Upper lobe of left lung (tissue), 6 donors: ENCODE data around the gene CEBPA. TPM values are rescaled to one million over a fixed set of nuclear protein-coding genes. Genes with fewer than 3 reads are reported as not detected.

ENCODE experiments used
- ATAC-seq, 2 donors: fragments of 200-7000 bp; cut with Tn5 transposase; one replicate each; pipeline ENCODE4 v1.9.1; 2022; ENCODE audit warnings: mild to moderate bottlenecking in 2 of 2, moderate library complexity in 2 of 2; ENCODE audit not compliant: low FRiP score in 2 of 2
- DNase-seq, 2 donors: peaks; one replicate each; pipeline ENCODE4 v3.0.0-alpha.2; 2019 to 2020
- H3K27ac ChIP-seq, 4 donors: fragments of 200-600 bp; sonication (generic); one replicate each; pipeline ENCODE4 v1.5.1; 2016 to 2019
- H3K27me3 ChIP-seq, 4 donors: fragments of 200-600 bp; sonication (generic); one replicate each; pipeline ENCODE4 v1.5.1; 2017 to 2019
- H3K36me3 ChIP-seq, 4 donors: fragments of 200-600 bp; sonication (generic); one replicate each; pipeline ENCODE4 v1.5.1; 2016 to 2019
- H3K4me1 ChIP-seq, 4 donors: fragments of 200-600 bp; sonication (generic); one replicate each; pipeline ENCODE4 v1.5.1; 2018 to 2019
- H3K4me3 ChIP-seq, 4 donors: fragments of 200-600 bp; sonication (generic); one replicate each; pipeline ENCODE4 v1.5.1; 2017 to 2019; ENCODE audit warnings: mild to moderate bottlenecking in 2 of 4, moderate library complexity in 1 of 4
- H3K9me3 ChIP-seq, 4 donors: fragments of 200-600 bp; sonication (generic); one replicate each; pipeline ENCODE4 v1.5.1; 2018 to 2019
- EP300 ChIP-seq, 4 donors: sonication (generic); formaldehyde crosslinking; IDR thresholded peaks; one replicate each; pipeline ENCODE4 v1.5.1; 2017; ENCODE audit warnings: antibody characterized with exemption in 4 of 4, control low read depth in 2 of 4
- POLR2A ChIP-seq, 4 donors: fragments of 450-650 bp; IDR thresholded peaks; one replicate each; pipeline ENCODE4 v1.5.1; 2016 to 2017; ENCODE audit warnings: antibody characterized with exemption in 4 of 4, mild to moderate bottlenecking in 2 of 4
- POLR2AphosphoS5 ChIP-seq, 2 donors: sonication (generic); formaldehyde crosslinking; IDR thresholded peaks; one replicate each; pipeline ENCODE4 v1.5.1; 2017; ENCODE audit warnings: antibody characterized with exemption in 2 of 2
- WGBS, 2 donors: methylation state at CpG; one replicate each; pipeline ENCODE4 v1.1.5; 2017 to 2018; 5-methylcytosine and 5-hydroxymethylcytosine counted together
- total RNA-seq, 6 donors: library from RNA; depleted of rRNA in 4 of 6; stranded (reverse); fragments of >200 nt in 4 of 6; gene quantifications; one replicate each; pipeline versions ENCODE4 v1.1.0 to v1.2.1, GENCODE V29; 2016 to 2021
- TF ChIP-seq, protein P1 (sequence below), 6 experiments: fragments of 450-650 bp in 4 of 6; fragments of 200-600 bp in 2 of 6; sonication (generic) in 2 of 6; IDR thresholded peaks; one replicate each; pipeline ENCODE4 v1.5.1; 2016 to 2019; ENCODE audit warnings: antibody characterized with exemption in 6 of 6
- donor health status: DM: no; HTN: no; CAD: no; lungs with moderate emphysema.
- donor health status: DM: no; HTN: yes; CAD: no; lungs with severe emphysema.

Gene CEBPA
- total RNA-seq, 6 donors from 2014 or later, result 53.5 to 183 (median 109) TPM

DNA sequence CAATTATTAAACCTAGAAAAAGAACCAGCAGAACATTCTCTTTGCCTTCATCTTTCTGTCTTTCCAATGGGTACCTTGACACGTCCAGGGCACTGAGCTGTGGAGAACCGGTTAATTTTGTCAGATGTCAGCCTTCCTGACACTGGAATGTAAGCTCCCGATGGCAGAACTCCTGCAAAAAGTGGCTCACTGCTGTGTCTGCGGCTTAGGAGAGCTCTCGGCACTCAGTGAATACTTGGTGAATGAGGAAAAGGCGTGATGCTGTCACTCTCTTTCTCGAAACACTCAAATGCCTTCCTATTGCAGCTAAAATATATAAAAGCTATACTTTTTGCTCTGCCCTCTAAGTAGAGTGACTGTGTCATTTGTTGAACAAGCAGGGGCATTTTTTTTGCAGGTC, 17.6 kb downstream of the CEBPA start:
- no peak overlapping the region for H3K27ac ChIP-seq
- no peaks in the 10 kb centered on the region for H3K36me3 ChIP-seq
- no peak overlapping the region for H3K4me3 ChIP-seq
- no peaks in the 10 kb centered on the region for H3K27me3 ChIP-seq
- H3K9me3 ChIP-seq, result peaks cover 0 to 11% (median 2%) of the 10 kb centered on the region in 4 donors
- ATAC-seq (no peak), DNase-seq (no peak)
- WGBS, 2 donors, result 53 to 60% methylated on average over 7 of the region's 7 CpGs
- peaks cover 11 to 59% (median 44%) of the 10 kb centered on the region in 4 donors for H3K4me1 ChIP-seq
- TF ChIP-seq POLR2A (IDR thresholded peaks at IDR 0.05) (no peak), EP300 (IDR thresholded peaks at IDR 0.05) (no peak), POLR2AphosphoS5 (IDR thresholded peaks at IDR 0.05) (no peak)
- TF ChIP-seq, protein P1, sequence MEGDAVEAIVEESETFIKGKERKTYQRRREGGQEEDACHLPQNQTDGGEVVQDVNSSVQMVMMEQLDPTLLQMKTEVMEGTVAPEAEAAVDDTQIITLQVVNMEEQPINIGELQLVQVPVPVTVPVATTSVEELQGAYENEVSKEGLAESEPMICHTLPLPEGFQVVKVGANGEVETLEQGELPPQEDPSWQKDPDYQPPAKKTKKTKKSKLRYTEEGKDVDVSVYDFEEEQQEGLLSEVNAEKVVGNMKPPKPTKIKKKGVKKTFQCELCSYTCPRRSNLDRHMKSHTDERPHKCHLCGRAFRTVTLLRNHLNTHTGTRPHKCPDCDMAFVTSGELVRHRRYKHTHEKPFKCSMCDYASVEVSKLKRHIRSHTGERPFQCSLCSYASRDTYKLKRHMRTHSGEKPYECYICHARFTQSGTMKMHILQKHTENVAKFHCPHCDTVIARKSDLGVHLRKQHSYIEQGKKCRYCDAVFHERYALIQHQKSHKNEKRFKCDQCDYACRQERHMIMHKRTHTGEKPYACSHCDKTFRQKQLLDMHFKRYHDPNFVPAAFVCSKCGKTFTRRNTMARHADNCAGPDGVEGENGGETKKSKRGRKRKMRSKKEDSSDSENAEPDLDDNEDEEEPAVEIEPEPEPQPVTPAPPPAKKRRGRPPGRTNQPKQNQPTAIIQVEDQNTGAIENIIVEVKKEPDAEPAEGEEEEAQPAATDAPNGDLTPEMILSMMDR (IDR thresholded peaks at IDR 0.05), result no peak

DNA sequence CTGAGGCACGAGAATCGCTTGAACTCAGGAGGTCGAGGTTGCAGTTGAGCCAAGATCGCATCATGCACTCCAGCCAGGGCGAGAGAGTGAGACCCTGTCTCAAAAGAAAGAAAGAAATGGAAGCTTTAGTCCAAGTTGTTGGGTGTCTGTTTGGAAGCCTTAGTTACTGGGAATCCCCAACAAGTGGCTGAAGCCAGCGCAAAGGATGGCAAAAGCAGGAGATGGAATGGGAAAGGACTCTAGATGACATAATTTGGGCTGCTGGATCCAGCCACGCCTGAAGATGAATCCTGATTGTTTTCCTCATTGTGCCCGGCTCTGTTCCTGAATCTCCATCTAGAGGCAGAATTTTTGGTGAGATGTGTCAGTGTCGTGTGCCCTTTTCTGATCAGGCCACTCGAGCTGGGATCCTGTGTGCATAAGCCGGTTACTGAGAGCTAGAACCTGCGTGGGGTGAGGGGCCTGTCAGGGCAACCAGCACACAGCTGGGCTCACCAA, 18.1 kb downstream of the CEBPA start:
- Histone ChIP-seq H3K36me3 (no peaks in the 10 kb centered on the region), H3K9me3 (peaks cover 0 to 11% (median 2%) of the 10 kb centered on the region in 4 donors), H3K27ac (no peak overlapping the region), H3K27me3 (no peaks in the 10 kb centered on the region), H3K4me3 (no peak overlapping the region), H3K4me1 (peaks cover 14 to 63% (median 46%) of the 10 kb centered on the region in 4 donors)
- WGBS, 2 donors, result 87 to 96% methylated on average over 12 of the region's 12 CpGs
- DNase-seq (no peak), ATAC-seq (no peak)
- TF ChIP-seq, protein P1 (IDR thresholded peaks at IDR 0.05), result no peak
- no peak for TF ChIP-seq POLR2AphosphoS5 (IDR thresholded peaks at IDR 0.05)
- TF ChIP-seq POLR2A (IDR thresholded peaks at IDR 0.05), result no peak
- TF ChIP-seq EP300 (IDR thresholded peaks at IDR 0.05), result no peak

DNA sequence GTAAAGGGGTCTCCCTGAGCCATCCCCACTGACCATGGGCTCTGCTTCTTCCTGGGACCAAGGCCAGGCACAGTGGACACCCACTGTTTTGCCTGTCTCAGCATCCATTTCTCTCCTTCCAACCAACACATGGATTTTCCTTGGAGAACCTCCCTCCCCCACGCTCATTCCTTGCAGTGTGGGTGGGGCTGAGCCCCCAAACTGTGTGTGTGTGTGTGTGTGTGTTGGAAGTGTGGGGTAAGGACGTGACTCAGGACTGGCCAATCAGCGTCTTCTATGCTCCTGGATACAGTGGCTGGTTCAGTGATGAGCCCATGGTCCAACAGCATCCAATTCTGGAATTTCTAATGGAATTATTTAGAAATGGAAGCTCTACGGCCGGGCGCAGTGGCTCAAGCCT, 18.7 kb downstream of the CEBPA start:
- peaks cover 0 to 10% (median 2%) of the 10 kb centered on the region in 4 donors for H3K9me3 ChIP-seq
- no peak overlapping the region for H3K4me3 ChIP-seq
- no peak for ATAC-seq
- no peaks in the 10 kb centered on the region for H3K36me3 ChIP-seq
- 89 to 91% methylated on average over 6 of the region's 6 CpGs for WGBS, 2 donors
- TF ChIP-seq, protein P1 (IDR thresholded peaks at IDR 0.05), result no peak
- TF ChIP-seq POLR2AphosphoS5 (IDR thresholded peaks at IDR 0.05), result no peak
- no peak for TF ChIP-seq POLR2A (IDR thresholded peaks at IDR 0.05)
- no peak for TF ChIP-seq EP300 (IDR thresholded peaks at IDR 0.05)
- no peaks in the 10 kb centered on the region for H3K27me3 ChIP-seq
- no peak for DNase-seq
- no peak overlapping the region for H3K27ac ChIP-seq
- peaks cover 14 to 63% (median 48%) of the 10 kb centered on the region in 4 donors for H3K4me1 ChIP-seq

DNA sequence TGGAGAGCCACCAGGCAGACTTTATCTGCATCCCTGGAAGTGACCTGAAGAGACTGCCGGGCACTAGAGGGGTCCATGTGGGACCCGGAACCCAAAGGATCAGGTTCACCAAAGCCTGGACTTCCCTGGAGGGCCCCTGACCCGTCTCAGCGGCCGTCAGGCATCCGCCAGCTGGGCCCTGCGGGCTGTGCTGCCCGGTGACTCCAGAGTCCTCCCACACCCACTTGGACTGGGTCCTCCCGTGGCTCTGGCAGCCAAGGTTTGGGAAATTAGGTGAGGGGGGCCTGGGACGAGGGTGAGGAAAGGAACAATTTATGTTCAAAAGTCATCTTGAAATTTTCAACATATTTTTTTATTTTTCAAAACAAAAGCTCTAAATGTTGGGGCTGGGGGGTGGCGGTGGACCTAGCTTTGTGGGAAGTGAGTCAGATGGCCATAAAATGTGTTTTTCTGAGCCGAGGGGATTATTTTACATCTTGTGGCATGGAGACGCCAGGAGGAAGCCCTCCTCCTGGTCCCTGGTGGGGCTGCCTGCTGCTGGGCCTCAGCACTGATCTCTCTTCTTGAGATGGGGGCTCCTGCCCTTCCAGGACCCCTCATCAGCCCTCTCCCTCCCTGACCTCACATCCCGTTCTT, 20.2 kb downstream of the CEBPA start:
- H3K27ac ChIP-seq, result no peak overlapping the region
- 67 to 77% methylated on average over 14 of the region's 14 CpGs for WGBS, 2 donors
- H3K9me3 ChIP-seq, result no peaks in the 10 kb centered on the region
- no peak overlapping the region for H3K4me3 ChIP-seq
- TF ChIP-seq EP300 (IDR thresholded peaks at IDR 0.05) (no peak), POLR2AphosphoS5 (IDR thresholded peaks at IDR 0.05) (no peak), POLR2A (IDR thresholded peaks at IDR 0.05) (no peak)
- TF ChIP-seq, protein P1 (IDR thresholded peaks at IDR 0.05), result no peak
- H3K36me3 ChIP-seq, result no peaks in the 10 kb centered on the region
- DNase-seq (peak in 1 of 2 donors; percentile 59), ATAC-seq (no peak)
- H3K4me1 ChIP-seq, result peaks cover 14 to 51% (median 49%) of the 10 kb centered on the region in 4 donors
- no peaks in the 10 kb centered on the region for H3K27me3 ChIP-seq
